K562 (cell line): ENCODE data around the gene TRIM38. TPM values are rescaled to one million over a fixed set of nuclear protein-coding genes. Genes with fewer than 3 reads are reported as not detected.

Experiments used
- ATAC-seq: fragments of 200-7000 bp; cut with Tn5 transposase; 3 replicates; pipeline ENCODE4 v1.9.1; 2020; ENCODE audit warnings: moderate library complexity
- BruUV-seq: library from RNA; stranded (reverse); fragments of 400-500 nt; replicated peaks from 2 replicates; lab custom pipeline; 2021; lab: Mats Ljungman, UMichigan
- CTCF ChIA-PET: fragments of 300-600 bp; formaldehyde crosslinking; extraction: SDS; loops from one replicate; lab custom pipeline; 2021; ENCODE audit warnings: low intra/inter-chr PET ratio; lab: Yijun Ruan, JAX
- POLR2A ChIA-PET: fragments of 300-600, 350-650 bp; sonication (Branson Sonifier 250); formaldehyde crosslinking; extraction: SDS; loops from one replicate; lab custom pipeline; 2021; ENCODE audit warnings: antibody characterized with exemption, inconsistent platforms; lab: Yijun Ruan, JAX
- DNase-seq, 4 experiments: peaks; one replicate each; pipeline versions ENCODE4 v3.0.0 to v3.0.0-alpha.2; 2011 to 2018; ENCODE audit warnings: low spot score in 3 of 4, mixed read lengths in 3 of 4; ENCODE audit errors: extremely low read depth in 1 of 4
- FAIRE-seq: peaks from 2 replicates; lab custom pipeline; 2011; peaks lifted over from hg19 to GRCh38; lab: Jason Lieb, UNC
- H2AFZ ChIP-seq: 2 replicates; pipeline ENCODE4 v1.6.0; 2011; ENCODE audit warnings: low read depth, low read length, control low read depth, inconsistent platforms
- H3K27ac ChIP-seq: fragments of 200-600 bp; 3 replicates; pipeline ENCODE4 v1.8.0; 2011; ENCODE audit warnings: low read depth, mild to moderate bottlenecking, control low read depth, inconsistent platforms, low read length, moderate library complexity, mixed read lengths; ENCODE audit errors: extremely low read depth
- H3K27me3 ChIP-seq, 2 experiments: fragments of 300-600 bp in 1 of 2; 2 replicates in 1 of 2; 3 replicates in 1 of 2; pipeline versions ENCODE4 v1.6.0 to v1.8.0; 2011; ENCODE audit warnings: inconsistent platforms in 2 of 2, low read length in 2 of 2, mild to moderate bottlenecking in 1 of 2, mixed read lengths in 1 of 2, moderate library complexity in 1 of 2; ENCODE audit not compliant: control insufficient read depth in 2 of 2, insufficient read depth in 2 of 2
- H3K36me3 ChIP-seq: fragments of 300-600 bp; 3 replicates; pipeline ENCODE4 v1.8.0; 2011; ENCODE audit warnings: mild to moderate bottlenecking, low read length, inconsistent platforms; ENCODE audit not compliant: control insufficient read depth, insufficient read depth
- H3K4me1 ChIP-seq, 2 experiments: fragments of 200-600 bp in 1 of 2; replicated peaks in 1 of 2; 2 replicates in 1 of 2; 3 replicates in 1 of 2; pipeline versions ENCODE4 v1.5.1 to v1.8.0; 2011; ENCODE audit warnings: inconsistent platforms in 2 of 2, low read length in 2 of 2, mild to moderate bottlenecking in 1 of 2, mixed read lengths in 1 of 2, moderate library complexity in 1 of 2; ENCODE audit not compliant: control insufficient read depth in 2 of 2, insufficient read depth in 2 of 2
- H3K4me2 ChIP-seq: 2 replicates; pipeline ENCODE4 v1.6.1; 2011; ENCODE audit warnings: low read length, control low read depth, inconsistent platforms, mixed read lengths; ENCODE audit not compliant: insufficient read depth
- H3K4me3 ChIP-seq: fragments of 200-600 bp; sonication (generic), shearing (Covaris generic); 2 replicates; pipeline ENCODE4 v1.5.1; 2016; ENCODE audit warnings: control low read depth, inconsistent platforms
- H3K79me2 ChIP-seq: fragments of 200-600 bp; 3 replicates; pipeline ENCODE4 v1.8.0; 2011; ENCODE audit warnings: low read length, inconsistent platforms; ENCODE audit not compliant: control insufficient read depth, insufficient read depth
- H3K9ac ChIP-seq, 2 experiments: 2 replicates each; pipeline versions ENCODE4 v1.6.0 to v1.6.1; 2011; ENCODE audit warnings: low read depth in 2 of 2, low read length in 2 of 2, control low read depth in 1 of 2, inconsistent platforms in 1 of 2, mild to moderate bottlenecking in 1 of 2, mixed read lengths in 1 of 2; ENCODE audit not compliant: insufficient read depth in 1 of 2
- H3K9me1 ChIP-seq: one replicate; pipeline ENCODE4 v1.6.0; 2011; ENCODE audit warnings: inconsistent platforms, mild to moderate bottlenecking, low read length, moderate library complexity; ENCODE audit not compliant: control insufficient read depth, insufficient read depth
- H3K9me3 ChIP-seq: replicated peaks from 2 replicates; pipeline ENCODE4 v1.5.1; 2011; ENCODE audit warnings: low read depth, low read length, inconsistent platforms; ENCODE audit not compliant: control insufficient read depth, insufficient read depth
- H4K20me1 ChIP-seq: replicated peaks from 2 replicates; pipeline ENCODE4 v1.6.1; 2011; ENCODE audit warnings: low read length, inconsistent platforms, mixed read lengths; ENCODE audit not compliant: control insufficient read depth, insufficient read depth
- CBFA2T3 ChIP-seq: fragments of 450-650 bp; IDR thresholded peaks from 2 replicates; pipeline ENCODE4 v1.6.1; 2017
- HDAC3 ChIP-seq: fragments of 450-650 bp; IDR thresholded peaks from 2 replicates; pipeline ENCODE4 v1.6.1; 2018; ENCODE audit warnings: borderline replicate concordance, mild to moderate bottlenecking, moderate library complexity; ENCODE audit not compliant: partially characterized antibody
- HIVEP1 ChIP-seq: fragments of 250-450 bp; sonication (Bioruptor Pico); IDR thresholded peaks from 2 replicates; pipeline ENCODE4 v1.4.0; 2020; ENCODE audit warnings: mild to moderate bottlenecking
- JUNB ChIP-seq: fragments of 450-650 bp; formaldehyde crosslinking; conservative IDR thresholded peaks from 2 replicates; pipeline ENCODE4 v1.4.0; 2020; ENCODE audit warnings: mild to moderate bottlenecking
- LEF1 ChIP-seq: fragments of 450-650 bp; IDR thresholded peaks from 2 replicates; pipeline ENCODE4 v1.6.1; 2016; ENCODE audit warnings: mild to moderate bottlenecking
- MIER1 ChIP-seq: fragments of 450-650 bp; IDR thresholded peaks from 2 replicates; pipeline ENCODE4 v1.6.1; 2016; ENCODE audit warnings: antibody characterized with exemption, mild to moderate bottlenecking, low read depth
- MTA2 ChIP-seq: fragments of 450-650 bp; IDR thresholded peaks from 2 replicates; pipeline ENCODE4 v1.6.1; 2016; ENCODE audit warnings: low read depth
- TEAD1 ChIP-seq, 2 experiments: fragments of 450-650 bp in 1 of 2; sonication (generic) in 1 of 2; formaldehyde crosslinking; IDR thresholded peaks; 2 replicates each; pipeline versions ENCODE4 v1.4.0 to v1.8.0; 2020 to 2022; ENCODE audit warnings: mild to moderate bottlenecking in 2 of 2, missing genetic modification reagents in 1 of 2
- THRAP3 ChIP-seq: fragments of 450-650 bp; IDR thresholded peaks from 2 replicates; pipeline ENCODE4 v1.6.1; 2016; ENCODE audit warnings: mild to moderate bottlenecking, inconsistent platforms, borderline replicate concordance
- TOE1 ChIP-seq, 2 experiments: fragments of 450-650 bp in 1 of 2; sonication (generic) in 1 of 2; formaldehyde crosslinking in 1 of 2; IDR thresholded peaks; 2 replicates each; pipeline versions ENCODE4 v1.7.1 to v1.8.0; 2016 to 2022; ENCODE audit warnings: borderline replicate concordance in 2 of 2, mild to moderate bottlenecking in 2 of 2, antibody characterized with exemption in 1 of 2, inconsistent platforms in 1 of 2, low read depth in 1 of 2, missing genetic modification reagents in 1 of 2, moderate library complexity in 1 of 2
- ZKSCAN8 ChIP-seq: fragments of 200-800 bp; sonication (Bioruptor generic); IDR thresholded peaks from 2 replicates; pipeline ENCODE4 v1.6.1; 2016; ENCODE audit warnings: missing genetic modification characterization, missing compliant biosample characterization
- ZNF184 ChIP-seq: sonication (generic); formaldehyde crosslinking; IDR thresholded peaks from 2 replicates; pipeline ENCODE4 v1.5.0; 2020; ENCODE audit warnings: missing genetic modification reagents
- ZNF197 ChIP-seq: fragments of 200-800 bp; sonication (Bioruptor generic); IDR thresholded peaks from 2 replicates; pipeline ENCODE4 v1.6.1; 2016; ENCODE audit warnings: low read depth, missing genetic modification characterization, missing compliant biosample characterization
- ZNF384 ChIP-seq: IDR thresholded peaks from 2 replicates; pipeline ENCODE4 v1.6.1; 2012; ENCODE audit warnings: low read depth, low read length, improper control_type of control experiment
- WGBS: fragments of 100-300 bp; shearing (Covaris generic); methylation state at CpG from one replicate; pipeline ENCODE4 v1.1.6; 2016; ENCODE audit warnings: low coverage, mixed read lengths; ENCODE audit not compliant: insufficient coverage; ENCODE audit errors: missing lambda C conversion rate; 5-methylcytosine and 5-hydroxymethylcytosine counted together
- in situ Hi-C: fragments of 300-500 bp; cut with MboI; formaldehyde crosslinking; loops from 4 replicates; pipeline ENCODE4 v1.15.0; 2018; ENCODE audit warnings: inconsistent platforms, mixed read lengths
- intact Hi-C: fragments of 100-400 bp; cut with micrococcal nuclease; formaldehyde crosslinking; loops from 2 replicates; pipeline ENCODE4 v1.14.2; 2022
- polyA plus RNA-seq, 8 experiments: library from polyadenylated mRNA; depleted of rRNA in 4 of 8; stranded (reverse) in 5 of 8; unstranded in 3 of 8; fragments of >200 nt; fragmentation: Nextera tagmentation in 2 of 8; fragmentation: Illumina TruSeq in 1 of 8; extraction: Ambion mirVana in 2 of 8; extraction: Trizol in 1 of 8; gene quantifications; 2 replicates each; pipeline versions ENCODE4 v1.2.1 to v1.2.3, GENCODE V29; 2011 to 2014; ENCODE audit warnings: inconsistent platforms in 1 of 8, missing spikeins in 1 of 8
- total RNA-seq, 7 experiments: library from RNA; depleted of rRNA in 6 of 7; stranded (reverse); fragments of >200 nt in 6 of 7; fragmentation: Illumina TruSeq in 2 of 7; extraction: Trizol in 2 of 7; gene quantifications; 2 replicates each; pipeline versions ENCODE4 v1.2.1 to v1.2.3, GENCODE V29; 2011 to 2021; ENCODE audit warnings: low replicate concordance in 1 of 7
- TF ChIP-seq, protein P1 (sequence below), 2 experiments: fragments of 450-650 bp; conservative IDR thresholded peaks; 2 replicates each; pipeline ENCODE4 v1.6.1; 2017; ENCODE audit warnings: mild to moderate bottlenecking in 2 of 2, moderate library complexity in 2 of 2
- TF ChIP-seq, protein P2 (sequence below): fragments of 250-450 bp; sonication (Bioruptor Pico); IDR thresholded peaks from 2 replicates; pipeline ENCODE4 v1.8.0; 2021; ENCODE audit warnings: borderline replicate concordance, mild to moderate bottlenecking, moderate library complexity; ENCODE audit not compliant: poor library complexity, severe bottlenecking

The TRIM38 gene
- total and polyA plus RNA-seq, 9 of the 15 experiments (the other 6 are each of a cell fraction or from before 2014, with no cell fraction given) = 1.7 to 6.7 (median 6.3) TPM

DNA sequence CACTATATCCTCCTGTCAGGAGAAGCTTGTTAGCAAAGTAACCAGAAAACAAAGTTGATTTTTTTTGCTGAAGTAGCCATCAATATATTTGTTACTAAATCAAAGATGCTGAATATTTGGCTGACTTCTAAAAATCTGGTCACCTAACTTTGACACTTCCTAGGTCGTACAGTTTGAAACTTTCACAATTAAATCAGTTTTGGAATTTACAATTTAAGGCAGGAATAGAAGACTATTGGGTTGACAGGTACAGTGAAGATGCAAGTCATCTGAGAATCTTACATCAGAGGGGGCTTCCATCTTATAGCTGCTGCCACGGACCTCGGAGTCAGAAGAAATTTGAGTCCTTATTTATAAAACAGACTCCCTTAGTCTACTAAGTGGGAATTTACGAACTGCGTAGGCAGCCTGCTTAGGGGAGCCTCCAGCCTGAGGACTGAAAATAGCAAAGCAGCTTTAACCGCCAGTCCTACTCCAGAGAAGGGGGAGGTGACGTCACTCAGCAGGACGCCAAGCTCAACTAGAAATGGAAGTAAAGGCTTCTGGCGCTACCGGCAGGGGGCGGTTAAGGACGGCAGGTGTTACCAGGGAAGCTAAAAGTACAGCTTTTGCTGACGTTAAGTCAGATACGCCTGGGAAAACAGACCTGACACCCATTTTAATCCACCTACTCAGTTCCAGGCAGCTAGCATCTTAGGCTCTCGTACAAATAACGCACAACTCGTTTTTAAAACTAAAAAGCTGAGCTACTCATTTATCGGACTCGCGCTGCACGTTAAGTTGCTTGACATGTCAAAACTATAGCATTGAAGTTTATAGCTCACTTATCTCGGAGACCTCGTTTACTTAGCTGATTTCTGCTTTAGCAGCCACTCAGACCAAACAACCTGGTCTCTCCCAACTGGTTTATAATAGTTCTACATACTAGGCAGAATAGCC, 63.6 kb downstream of the TRIM38 start (continued):
- TF ChIP-seq, protein P1, sequence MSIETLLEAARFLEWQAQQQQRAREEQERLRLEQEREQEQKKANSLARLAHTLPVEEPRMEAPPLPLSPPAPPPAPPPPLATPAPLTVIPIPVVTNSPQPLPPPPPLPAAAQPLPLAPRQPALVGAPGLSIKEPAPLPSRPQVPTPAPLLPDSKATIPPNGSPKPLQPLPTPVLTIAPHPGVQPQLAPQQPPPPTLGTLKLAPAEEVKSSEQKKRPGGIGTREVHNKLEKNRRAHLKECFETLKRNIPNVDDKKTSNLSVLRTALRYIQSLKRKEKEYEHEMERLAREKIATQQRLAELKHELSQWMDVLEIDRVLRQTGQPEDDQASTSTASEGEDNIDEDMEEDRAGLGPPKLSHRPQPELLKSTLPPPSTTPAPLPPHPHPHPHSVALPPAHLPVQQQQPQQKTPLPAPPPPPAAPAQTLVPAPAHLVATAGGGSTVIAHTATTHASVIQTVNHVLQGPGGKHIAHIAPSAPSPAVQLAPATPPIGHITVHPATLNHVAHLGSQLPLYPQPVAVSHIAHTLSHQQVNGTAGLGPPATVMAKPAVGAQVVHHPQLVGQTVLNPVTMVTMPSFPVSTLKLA (conservative IDR thresholded peaks at IDR 0.05) = 0 out of 4 replicates have a peak, but pooled peaks have one; percentile 39 to 49
- no peak for TF ChIP-seq ZNF197 (CRISPR knock-in tag)

DNA sequence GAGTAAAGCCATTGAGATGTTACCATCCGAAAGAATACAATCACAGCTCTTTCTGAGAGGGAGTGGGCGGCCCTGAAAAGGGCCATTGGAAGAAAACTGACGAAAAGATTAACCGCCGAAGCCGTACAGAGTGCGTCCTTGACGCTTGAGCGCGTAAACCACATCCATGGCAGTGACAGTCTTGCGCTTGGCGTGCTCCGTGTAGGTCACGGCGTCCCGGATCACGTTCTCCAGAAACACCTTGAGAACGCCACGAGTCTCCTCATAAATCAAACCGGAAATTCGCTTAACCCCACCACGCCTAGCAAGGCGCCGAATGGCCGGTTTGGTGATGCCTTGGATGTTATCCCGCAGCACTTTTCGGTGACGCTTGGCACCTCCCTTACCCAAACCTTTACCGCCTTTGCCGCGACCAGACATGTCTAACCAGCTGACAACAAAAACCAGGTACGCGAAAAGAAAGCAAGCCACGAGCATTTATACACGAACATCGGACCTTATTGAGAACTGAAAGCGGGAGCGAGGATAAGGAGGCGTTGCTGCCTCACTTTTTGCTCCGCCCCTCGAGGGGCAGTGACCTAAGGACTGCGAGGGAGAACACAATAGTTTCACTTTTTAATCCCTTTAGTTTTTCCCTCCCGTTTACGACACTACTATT, 64.4 kb downstream of the TRIM38 start:
- Histone ChIP-seq H3K4me1 (peaks cover 9 to 40% of the 10 kb centered on the region in 2 experiments), H3K27ac (peak overlapping the region; percentile 99), H4K20me1 (peaks cover 11% of the 10 kb centered on the region), H2AFZ (peak overlapping the region; percentile 36), H3K9me3 (no peaks in the 10 kb centered on the region), H3K36me3 (peaks cover 7% of the 10 kb centered on the region; the same call in 1 of the 3 replicates), H3K4me3 (peak overlapping the region; percentile 46), H3K79me2 (peaks cover 87% of the 10 kb centered on the region), H3K9ac (peak overlapping the region; percentile 88 to 94), H3K9me1 (no peaks in the 10 kb centered on the region), H3K4me2 (peak overlapping the region; percentile 99), H3K27me3 (no peaks in the 10 kb centered on the region)
- peak; percentile 38 for ATAC-seq
- ChIA-PET CTCF (interaction anchor here (2.0 kb wide), 2 partner anchors 28 to 70 kb away, joined by 5 to 17 read pairs; no protein-coding TSS in a partner anchor), POLR2A (interaction anchor here (0.6 to 13.8 kb wide), 52 partner anchors 7 to 1971 kb away, joined by 3 to 597 read pairs (median 6); partner anchors contain the start of genes HFE and TRIM38)
- intact Hi-C loops (loop anchor here (1.0 to 10.0 kb wide), 4 partner anchors 29 to 1252 kb away; partner anchors contain the start of gene GMNN), in situ Hi-C loops (loop anchor here (5.0 kb wide), 1 partner anchor 1810 kb away; a partner anchor contains a TSS)
- BruUV-seq = TSS peak; percentile 32
- FAIRE-seq = peak; percentile 94
- WGBS = under 1% methylated on average over 44 of the region's 44 CpGs
- DNase-seq = peak; percentile 72 to 99 (median 79)
- TF ChIP-seq THRAP3 (peak; percentile 99), ZKSCAN8 (CRISPR knock-in tag) (no peak), CBFA2T3 (peak; percentile 49), ZNF184 (CRISPR knock-in tag) (no peak), ZNF384 (peak; percentile 58; the same call in 1 of the 2 replicates), TOE1 (IDR thresholded peaks at IDR 0.05; ENCODE audit: borderline replicate concordance) (peak; percentile 84), TOE1 (CRISPR knock-in tag; IDR thresholded peaks at IDR 0.05; ENCODE audit: borderline replicate concordance, low read depth) (peak; percentile 99), MTA2 (0 out of 2 replicates have a peak, but pooled peaks have one; percentile 21), JUNB (no peak), HIVEP1 (CRISPR knock-in tag) (no peak), TEAD1 (CRISPR knock-in tag; IDR thresholded peaks at IDR 0.05) (peak in 1 of 2 experiments; percentile 84; a peak in 3 of 4 replicates), HDAC3 (peak; percentile 83), LEF1 (peak; percentile 59; the same call in 1 of the 2 replicates), MIER1 (no peak)
- TF ChIP-seq, protein P2, sequence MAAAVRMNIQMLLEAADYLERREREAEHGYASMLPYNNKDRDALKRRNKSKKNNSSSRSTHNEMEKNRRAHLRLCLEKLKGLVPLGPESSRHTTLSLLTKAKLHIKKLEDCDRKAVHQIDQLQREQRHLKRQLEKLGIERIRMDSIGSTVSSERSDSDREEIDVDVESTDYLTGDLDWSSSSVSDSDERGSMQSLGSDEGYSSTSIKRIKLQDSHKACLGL (CRISPR knock-in tag) = no peak
